ENCODE data around the gene ZBTB18.

- TF ChIP-seq CTCF (conservative IDR thresholded peaks at IDR 0.05; ENCODE audit: low read length) (no peak), EZH2phosphoT487 (IDR thresholded peaks at IDR 0.05; ENCODE audit: borderline replicate concordance, low read depth, low read length) (no peak)
Observed at GRCh38 chr1:244053831-244054230, 2.7 kb downstream of the ZBTB18 start.
